MM.1S (cell line): ENCODE results near the gene COL5A1.

Experiments
- DNase-seq: peaks from one replicate; pipeline ENCODE4 v3.0.0-alpha.2; 2015
- H2AFZ ChIP-seq: fragments of 300-600 bp; sonication (generic); 2 replicates; pipeline ENCODE4 v1.6.0; 2016; ENCODE audit warnings: antibody characterized with exemption, low read length
- H3F3A ChIP-seq: fragments of 300-600 bp; sonication (generic); 2 replicates; pipeline ENCODE4 v1.6.1; 2016; ENCODE audit warnings: mild to moderate bottlenecking, antibody characterized with exemption, low read length, moderate library complexity, mixed read lengths; ENCODE audit not compliant: insufficient read depth
- H3K27ac ChIP-seq: fragments of 300-600 bp; sonication (generic); 2 replicates; pipeline ENCODE4 v1.5.1; 2016; ENCODE audit warnings: mild to moderate bottlenecking, low read length
- H3K27me3 ChIP-seq: fragments of 300-600 bp; sonication (generic); replicated peaks from 2 replicates; pipeline ENCODE4 v1.6.0; 2016; ENCODE audit warnings: low read length; ENCODE audit not compliant: insufficient read depth
- H3K36me3 ChIP-seq: fragments of 300-600 bp; sonication (generic); replicated peaks from 2 replicates; pipeline ENCODE4 v1.6.1; 2016; ENCODE audit warnings: mild to moderate bottlenecking, low read length, mixed read lengths; ENCODE audit not compliant: insufficient read depth
- H3K4me1 ChIP-seq: fragments of 300-600 bp; sonication (generic); 2 replicates; pipeline ENCODE4 v1.6.1; 2016; ENCODE audit warnings: low read length, mixed read lengths
- H3K4me2 ChIP-seq: fragments of 300-600 bp; sonication (generic); 2 replicates; pipeline ENCODE4 v1.6.0; 2016; ENCODE audit warnings: low read depth, low read length
- H3K4me3 ChIP-seq: fragments of 300-600 bp; sonication (generic); 2 replicates; pipeline ENCODE4 v1.5.1; 2016; ENCODE audit warnings: low read length, mixed read lengths
- H3K79me2 ChIP-seq: fragments of 300-600 bp; sonication (generic); 2 replicates; pipeline ENCODE4 v1.6.1; 2016; ENCODE audit warnings: mixed run types, low read length, mixed read lengths
- H3K9ac ChIP-seq: fragments of 300-600 bp; sonication (generic); 2 replicates; pipeline ENCODE4 v1.6.1; 2016; ENCODE audit warnings: low read length, mixed read lengths
- H3K9me2 ChIP-seq: fragments of 300-600 bp; sonication (generic); replicated peaks from 2 replicates; pipeline ENCODE4 v1.6.1; 2016; ENCODE audit warnings: mild to moderate bottlenecking, low read length, mixed read lengths; ENCODE audit not compliant: insufficient read depth
- H3K9me3 ChIP-seq: fragments of 300-600 bp; sonication (generic); replicated peaks from 2 replicates; pipeline ENCODE4 v1.6.1; 2016; ENCODE audit warnings: mild to moderate bottlenecking, low read length, mixed read lengths; ENCODE audit not compliant: insufficient read depth
- H4K20me1 ChIP-seq: fragments of 300-600 bp; sonication (generic); 2 replicates; pipeline ENCODE4 v1.6.1; 2016; ENCODE audit warnings: mild to moderate bottlenecking, low read length, moderate library complexity, mixed read lengths; ENCODE audit not compliant: insufficient read depth
- EZH2 ChIP-seq: fragments of 300-600 bp; sonication (generic); optimal IDR thresholded peaks from 2 replicates; pipeline ENCODE3; 2017; ENCODE audit warnings: low read depth, mild to moderate bottlenecking, antibody characterized with exemption, low read length, mixed read lengths
- EZH2phosphoT487 ChIP-seq: fragments of 300-600 bp; sonication (generic); IDR thresholded peaks from 2 replicates; pipeline ENCODE4 v1.6.1; 2018; ENCODE audit warnings: antibody characterized with exemption, low read length
- TF ChIP-seq, protein P1 (sequence below): fragments of 300-600 bp; sonication (generic); IDR thresholded peaks from 2 replicates; pipeline ENCODE4 v1.5.1; 2016; ENCODE audit warnings: antibody characterized with exemption, low read length, mixed read lengths

COL5A1 gene

DNA sequence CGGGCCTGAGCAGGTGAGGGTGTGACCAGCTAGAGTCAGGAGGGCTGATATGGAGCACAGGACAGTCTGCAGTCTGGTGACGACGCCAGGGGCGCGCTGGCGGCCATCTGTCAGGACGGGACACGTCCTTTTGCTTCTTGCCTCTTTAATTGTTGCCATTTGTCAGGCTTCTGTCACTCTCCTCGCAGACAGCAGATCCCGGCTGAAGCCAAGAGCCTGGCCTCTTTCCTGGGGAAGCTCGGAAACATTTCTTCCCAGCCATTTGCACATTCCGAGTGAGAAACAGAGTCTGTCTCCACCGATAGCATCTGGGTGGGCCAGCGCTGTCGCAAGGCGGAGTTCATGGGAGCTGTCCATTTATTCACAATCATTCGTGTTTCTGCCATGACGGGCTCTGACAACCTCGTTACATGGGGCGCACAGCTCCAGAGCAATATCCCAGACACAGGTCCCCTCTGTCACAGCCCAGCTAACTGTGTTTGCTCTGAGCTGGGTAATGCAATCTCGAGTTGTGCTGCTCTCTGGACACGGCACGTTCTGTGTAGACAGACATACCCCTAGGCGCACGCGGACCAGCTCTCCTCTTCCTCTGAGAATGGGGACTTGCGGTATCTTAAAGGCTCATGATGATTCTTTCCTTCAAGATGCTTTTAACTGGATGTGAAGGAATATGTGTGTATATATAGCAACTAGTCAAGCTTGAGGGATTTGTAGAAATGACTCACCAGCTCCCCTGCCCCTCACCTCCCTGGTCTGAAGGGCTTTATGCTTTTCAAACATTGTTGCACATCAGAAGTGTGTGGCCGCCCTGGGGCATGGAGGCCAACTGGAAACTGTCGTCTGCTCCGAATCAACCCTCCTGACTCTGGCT is 133.7 kb downstream of the COL5A1 start:
- Histone ChIP-seq H3K4me1 (no peaks in the 10 kb centered on the region), H3F3A (no peaks in the 10 kb centered on the region), H3K4me3 (no peak overlapping the region), H2AFZ (no peak overlapping the region), H3K27ac (no peak overlapping the region), H3K27me3 (peaks cover 100% of the 10 kb centered on the region), H4K20me1 (no peaks in the 10 kb centered on the region), H3K9me2 (no peaks in the 10 kb centered on the region), H3K9ac (no peak overlapping the region), H3K79me2 (no peaks in the 10 kb centered on the region), H3K9me3 (no peaks in the 10 kb centered on the region), H3K4me2 (no peak overlapping the region), H3K36me3 (no peaks in the 10 kb centered on the region)
- DNase-seq = no peak
- TF ChIP-seq EZH2phosphoT487 (no peak), EZH2 (no peak)
- TF ChIP-seq, protein P1, sequence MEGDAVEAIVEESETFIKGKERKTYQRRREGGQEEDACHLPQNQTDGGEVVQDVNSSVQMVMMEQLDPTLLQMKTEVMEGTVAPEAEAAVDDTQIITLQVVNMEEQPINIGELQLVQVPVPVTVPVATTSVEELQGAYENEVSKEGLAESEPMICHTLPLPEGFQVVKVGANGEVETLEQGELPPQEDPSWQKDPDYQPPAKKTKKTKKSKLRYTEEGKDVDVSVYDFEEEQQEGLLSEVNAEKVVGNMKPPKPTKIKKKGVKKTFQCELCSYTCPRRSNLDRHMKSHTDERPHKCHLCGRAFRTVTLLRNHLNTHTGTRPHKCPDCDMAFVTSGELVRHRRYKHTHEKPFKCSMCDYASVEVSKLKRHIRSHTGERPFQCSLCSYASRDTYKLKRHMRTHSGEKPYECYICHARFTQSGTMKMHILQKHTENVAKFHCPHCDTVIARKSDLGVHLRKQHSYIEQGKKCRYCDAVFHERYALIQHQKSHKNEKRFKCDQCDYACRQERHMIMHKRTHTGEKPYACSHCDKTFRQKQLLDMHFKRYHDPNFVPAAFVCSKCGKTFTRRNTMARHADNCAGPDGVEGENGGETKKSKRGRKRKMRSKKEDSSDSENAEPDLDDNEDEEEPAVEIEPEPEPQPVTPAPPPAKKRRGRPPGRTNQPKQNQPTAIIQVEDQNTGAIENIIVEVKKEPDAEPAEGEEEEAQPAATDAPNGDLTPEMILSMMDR = no peak

GRCh38 chr9:134776080-134776796 is 134.6 kb downstream of the COL5A1 start:
- Histone ChIP-seq H2AFZ (no peak overlapping the region), H3K9me2 (no peaks in the 10 kb centered on the region), H3K4me3 (no peak overlapping the region), H3K27ac (no peak overlapping the region), H4K20me1 (no peaks in the 10 kb centered on the region), H3K36me3 (no peaks in the 10 kb centered on the region), H3F3A (no peaks in the 10 kb centered on the region), H3K4me1 (no peaks in the 10 kb centered on the region), H3K27me3 (peaks cover 100% of the 10 kb centered on the region), H3K9ac (no peak overlapping the region), H3K79me2 (no peaks in the 10 kb centered on the region), H3K4me2 (no peak overlapping the region), H3K9me3 (no peaks in the 10 kb centered on the region)
- no peak for DNase-seq
- no peak for TF ChIP-seq EZH2phosphoT487
- no peak for TF ChIP-seq EZH2
- TF ChIP-seq, protein P1 = no peak

DNA sequence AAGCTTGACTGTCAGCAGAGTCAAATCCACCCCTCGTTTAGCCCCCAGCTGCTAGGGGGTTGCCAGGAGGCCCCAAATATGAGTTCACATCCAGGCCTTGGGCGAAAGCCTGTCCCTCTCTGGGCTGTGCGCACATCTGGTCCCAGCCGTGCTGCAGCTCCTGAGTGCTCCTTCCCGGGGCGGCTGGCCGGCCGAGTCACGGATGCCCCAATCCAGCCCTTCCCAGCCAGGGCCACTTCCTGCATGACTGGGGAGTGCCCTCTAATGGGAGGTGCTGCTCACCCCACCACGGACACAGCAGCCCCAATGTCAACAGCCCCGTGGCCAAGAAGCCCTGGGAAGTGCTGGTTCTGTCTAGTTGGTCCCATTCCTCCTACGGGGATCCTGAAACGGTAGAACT is 135.6 kb downstream of the COL5A1 start:
- no peak overlapping the region for H2AFZ ChIP-seq
- H3K4me2 ChIP-seq = no peak overlapping the region
- no peaks in the 10 kb centered on the region for H3F3A ChIP-seq
- H3K9ac ChIP-seq = no peak overlapping the region
- H3K9me2 ChIP-seq = no peaks in the 10 kb centered on the region
- no peak for DNase-seq
- no peak overlapping the region for H3K27ac ChIP-seq
- no peak overlapping the region for H3K4me3 ChIP-seq
- no peaks in the 10 kb centered on the region for H3K79me2 ChIP-seq
- no peak for TF ChIP-seq EZH2phosphoT487
- TF ChIP-seq, protein P1 = no peak
- TF ChIP-seq EZH2 = no peak
- no peaks in the 10 kb centered on the region for H3K36me3 ChIP-seq
- peaks cover 100% of the 10 kb centered on the region for H3K27me3 ChIP-seq
- no peaks in the 10 kb centered on the region for H4K20me1 ChIP-seq
- H3K9me3 ChIP-seq = no peaks in the 10 kb centered on the region
- H3K4me1 ChIP-seq = no peaks in the 10 kb centered on the region
